GM18517 (cell line): ENCODE measurements around the gene COL15A1.

Experiments used
- ATAC-seq: cut with Tn5 transposase; IDR thresholded peaks from one replicate; pipeline ENCODE4 v1.9.1; 2021; ENCODE audit warnings: mild to moderate bottlenecking, moderate library complexity; ENCODE audit not compliant: unreplicated experiment

Gene COL15A1

GRCh38 chr9:98944057-98944733 is 488 bp downstream of the COL15A1 start:
- no peak for ATAC-seq

DNA sequence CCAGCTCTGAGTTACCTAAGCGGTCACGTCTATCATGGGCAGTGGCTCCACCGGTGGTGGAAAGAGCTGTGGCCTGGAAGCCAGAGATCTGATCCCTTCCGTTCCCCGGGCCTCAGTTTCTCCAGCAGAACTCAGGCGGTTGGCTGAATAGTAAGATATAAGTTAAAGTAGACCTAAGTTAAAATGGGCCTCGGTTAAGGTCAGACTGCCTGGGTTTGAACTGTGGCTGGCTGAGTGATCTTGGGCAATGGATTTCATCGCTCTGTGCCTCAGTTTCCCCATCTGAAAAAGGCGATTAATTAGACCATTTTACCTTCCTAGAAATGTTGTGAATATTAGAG is 997 bp downstream of the COL15A1 start:
- ATAC-seq, result no peak

GRCh38 chr9:98949565-98949964 is 5.9 kb downstream of the COL15A1 start:
- no peak for ATAC-seq

DNA sequence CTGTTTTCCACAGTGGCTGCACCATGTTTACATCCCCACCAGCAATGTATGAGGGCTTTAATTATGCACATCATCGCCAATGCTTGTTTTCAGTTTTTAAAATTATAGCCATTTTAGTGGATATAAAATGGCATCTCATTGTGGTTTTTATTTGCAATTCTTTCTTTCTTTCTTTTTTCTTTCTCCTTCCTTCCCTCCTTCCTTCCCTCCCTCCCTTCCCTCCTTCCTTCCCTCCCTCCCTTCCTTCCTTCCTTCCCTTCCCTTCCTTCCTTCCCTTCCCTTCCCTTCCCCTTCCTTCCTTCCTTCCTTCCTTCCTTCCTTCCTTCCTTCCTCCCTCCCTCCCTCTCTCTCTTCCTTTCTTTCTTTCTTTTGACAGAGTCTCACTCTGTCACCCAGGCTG is 6.6 kb downstream of the COL15A1 start:
- ATAC-seq, result no peak

- ATAC-seq, result no peak
These were observed 8.3 kb downstream of the COL15A1 start for GRCh38 chr9:98951967-98952366.

DNA sequence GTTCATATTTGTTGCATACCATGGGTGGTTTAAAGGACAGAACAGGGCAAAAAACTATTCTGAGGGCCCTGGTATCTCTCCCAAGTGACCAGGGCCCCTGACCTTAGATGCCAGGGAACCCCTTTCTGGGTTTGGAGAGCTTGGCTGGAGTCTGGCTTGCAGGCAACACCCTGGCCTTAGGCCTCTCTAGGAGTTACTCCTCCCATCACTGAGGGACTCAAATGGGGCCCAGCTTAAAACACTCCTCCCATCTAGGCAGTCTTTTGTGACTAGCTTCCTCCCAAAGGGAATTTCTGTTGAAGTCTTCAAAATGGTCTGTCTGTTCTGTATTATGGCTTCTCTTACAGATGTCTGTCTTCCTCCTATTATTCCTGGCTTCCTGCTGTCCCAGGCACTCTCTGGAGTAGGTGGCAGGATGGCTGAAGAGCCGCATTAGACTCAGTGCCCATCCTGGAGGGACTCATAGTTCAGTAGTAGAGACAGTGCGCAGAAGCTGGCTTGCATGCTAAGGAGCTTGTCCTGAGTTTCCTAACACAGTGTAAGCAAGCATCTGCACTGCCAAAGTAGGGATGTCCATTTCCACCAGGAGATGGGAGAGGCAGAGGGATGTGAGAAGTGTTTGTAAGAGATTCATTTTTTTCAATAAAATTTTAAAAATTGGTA is 10.0 kb downstream of the COL15A1 start:
- no peak for ATAC-seq

DNA sequence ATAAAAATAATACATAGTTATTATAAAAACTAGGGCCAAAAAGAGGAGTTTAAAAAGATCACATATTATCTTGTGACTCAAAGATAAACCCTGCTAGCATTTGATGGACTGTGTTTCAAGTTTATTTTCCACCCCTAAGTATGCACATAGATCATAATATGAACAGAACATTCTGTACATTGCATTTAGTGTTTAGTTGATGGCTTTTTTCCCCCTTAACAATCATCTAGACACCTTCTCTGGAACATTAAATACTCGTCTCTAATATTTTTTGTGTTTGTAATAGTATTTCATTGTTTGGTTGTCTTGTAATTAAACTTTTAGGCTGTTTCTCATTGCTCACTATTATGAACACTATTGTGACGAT is 10.5 kb downstream of the COL15A1 start:
- no peak for ATAC-seq

- ATAC-seq, result no peak
These were observed 11.6 kb downstream of the COL15A1 start for GRCh38 chr9:98955259-98955658.

DNA sequence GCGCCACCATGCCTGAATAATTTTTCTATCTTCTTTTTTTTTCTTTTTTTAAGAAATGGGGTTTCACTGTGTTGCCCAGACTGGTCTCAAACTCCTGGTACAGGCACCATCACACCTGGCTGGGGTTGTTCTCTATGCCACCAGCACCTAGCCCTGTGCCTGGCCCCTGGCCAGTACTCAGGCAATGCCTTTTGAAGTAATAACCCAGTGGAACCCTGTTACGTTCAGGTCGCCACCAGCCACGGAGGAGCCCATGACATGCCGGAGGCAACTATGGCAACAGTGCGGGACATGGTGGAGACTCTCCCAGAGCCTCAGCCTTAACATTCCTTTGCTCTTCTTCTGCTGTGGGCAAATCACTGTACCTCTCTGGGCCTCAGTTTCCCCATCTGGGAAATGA is 14.1 kb downstream of the COL15A1 start:
- ATAC-seq, result no peak

DNA sequence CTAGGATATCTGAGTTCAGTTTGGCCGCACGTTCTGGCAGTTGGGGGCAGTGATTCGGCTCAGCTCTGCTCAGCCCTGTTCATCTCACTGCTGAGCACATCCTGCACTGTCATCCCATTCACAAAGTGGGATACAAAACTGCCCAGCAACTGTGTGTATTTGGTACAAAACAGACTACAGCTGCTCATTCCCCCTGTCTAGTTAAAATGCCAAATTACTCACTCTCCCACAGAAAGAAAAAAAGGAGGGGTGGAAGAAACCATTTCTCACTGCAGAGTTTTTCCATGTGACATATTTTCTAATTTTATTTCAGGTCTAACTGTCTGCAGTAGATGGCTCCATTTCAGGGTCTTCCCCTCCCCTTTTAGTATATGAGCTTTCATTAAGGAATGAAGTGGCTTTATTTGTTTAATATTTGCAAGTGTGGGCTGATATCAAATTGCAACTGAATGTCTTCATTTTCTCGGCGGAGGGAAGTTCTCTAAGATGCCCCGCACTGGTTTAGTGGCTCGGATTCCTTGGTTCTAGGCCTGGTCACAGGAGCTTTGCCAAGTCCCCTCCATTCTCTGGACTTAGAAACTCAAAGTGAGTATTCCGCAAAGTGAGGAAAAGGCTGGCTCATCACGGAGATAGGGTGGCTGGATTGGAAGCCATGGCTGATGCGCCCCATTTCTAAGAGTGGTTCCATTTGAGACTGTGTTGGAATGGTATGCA is 14.7 kb downstream of the COL15A1 start:
- no peak for ATAC-seq

GRCh38 chr9:98960409-98960808 is 16.7 kb downstream of the COL15A1 start:
- no peak for ATAC-seq

DNA sequence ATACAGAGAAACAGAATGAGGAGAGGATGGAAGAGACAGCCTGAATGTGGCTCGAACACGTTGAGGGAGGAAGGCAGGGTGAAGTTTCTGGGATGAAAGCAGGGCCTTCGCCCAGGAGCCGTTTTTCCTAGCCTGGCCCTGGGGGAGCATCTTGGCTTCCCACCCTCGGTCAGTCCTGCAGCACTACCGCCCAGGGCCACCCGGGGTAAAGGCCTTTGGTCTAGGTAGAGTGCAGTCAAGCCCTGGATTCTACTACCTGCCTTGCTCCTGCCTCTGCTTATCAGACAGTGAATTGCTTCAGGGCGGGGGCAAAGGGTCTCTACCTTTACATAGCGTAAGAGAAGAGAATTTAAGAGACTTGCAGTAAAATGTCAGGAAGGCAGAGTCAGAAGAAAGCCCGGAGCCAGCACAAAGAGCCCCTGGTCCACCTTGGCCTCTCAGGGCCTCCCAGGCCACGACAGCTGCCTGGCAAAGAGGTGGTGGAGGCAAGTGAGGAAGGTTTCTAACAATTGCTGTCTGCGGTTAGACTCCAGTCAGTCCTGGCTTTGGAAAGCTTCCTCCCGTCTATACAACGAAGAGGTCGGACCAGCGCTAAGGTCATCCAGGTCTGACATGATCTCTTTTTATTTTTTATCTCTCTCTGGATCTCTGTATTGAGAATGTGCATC is 17.9 kb downstream of the COL15A1 start:
- no peak for ATAC-seq

DNA sequence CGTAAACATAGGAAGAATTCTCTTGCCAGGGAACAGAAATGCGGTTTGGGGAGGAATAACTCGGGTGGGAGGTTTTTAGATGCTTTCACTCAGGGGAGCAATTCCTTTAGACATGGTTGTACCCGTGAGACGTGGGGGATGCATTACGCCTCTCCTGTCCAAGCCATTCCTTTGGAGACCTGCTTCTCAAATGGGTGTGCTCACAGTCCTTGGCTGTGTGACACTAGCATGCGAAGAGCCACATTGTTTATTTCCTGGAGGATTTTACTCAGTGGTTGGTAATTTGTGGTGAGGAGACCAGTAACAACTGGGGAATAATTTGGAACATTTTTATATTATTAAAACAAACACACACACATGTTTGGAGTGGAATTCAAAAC is 18.5 kb downstream of the COL15A1 start:
- no peak for ATAC-seq

- ATAC-seq, result no peak
These were observed 19.2 kb downstream of the COL15A1 start for GRCh38 chr9:98962861-98963260.

DNA sequence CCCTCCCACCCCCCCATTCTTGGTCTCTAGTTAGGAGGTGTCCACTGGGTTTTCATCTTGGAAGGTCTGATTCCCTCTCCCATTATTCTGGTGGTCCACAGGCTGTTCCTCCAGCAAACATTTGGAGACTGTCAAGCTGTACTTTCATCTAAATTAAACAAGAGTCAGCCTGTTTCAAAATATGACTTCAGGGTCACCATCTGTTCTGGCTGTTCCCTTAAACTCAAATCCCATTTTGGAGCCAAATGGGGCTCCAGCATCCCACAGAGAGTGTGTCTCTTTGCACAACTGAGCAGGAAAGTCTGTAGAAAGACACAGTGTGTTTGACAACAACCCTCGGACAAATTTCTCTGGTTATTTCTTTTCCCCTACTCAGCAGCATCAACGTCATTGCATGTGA is 20.5 kb downstream of the COL15A1 start:
- ATAC-seq, result no peak

DNA sequence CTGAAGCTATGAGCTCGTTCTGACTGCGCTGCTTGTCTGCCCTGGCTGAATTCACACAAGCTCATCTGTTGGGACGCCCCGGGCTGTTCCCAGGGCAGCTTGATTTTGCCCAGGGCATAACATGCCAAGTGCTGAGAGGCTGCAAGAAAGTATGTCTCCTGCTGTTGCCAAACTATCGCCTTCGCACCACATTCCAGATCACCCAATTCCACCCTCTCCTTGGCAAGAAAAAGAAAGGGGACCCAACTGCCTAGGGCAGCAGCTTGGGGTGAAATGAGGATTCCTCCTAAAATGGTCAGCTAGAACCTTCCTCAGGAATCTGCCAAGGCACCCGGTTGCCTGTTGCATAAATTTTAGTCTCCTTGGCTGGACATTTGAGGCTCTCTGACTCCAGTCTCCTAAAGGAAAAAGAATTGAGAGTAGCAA is 21.2 kb downstream of the COL15A1 start:
- no peak for ATAC-seq

DNA sequence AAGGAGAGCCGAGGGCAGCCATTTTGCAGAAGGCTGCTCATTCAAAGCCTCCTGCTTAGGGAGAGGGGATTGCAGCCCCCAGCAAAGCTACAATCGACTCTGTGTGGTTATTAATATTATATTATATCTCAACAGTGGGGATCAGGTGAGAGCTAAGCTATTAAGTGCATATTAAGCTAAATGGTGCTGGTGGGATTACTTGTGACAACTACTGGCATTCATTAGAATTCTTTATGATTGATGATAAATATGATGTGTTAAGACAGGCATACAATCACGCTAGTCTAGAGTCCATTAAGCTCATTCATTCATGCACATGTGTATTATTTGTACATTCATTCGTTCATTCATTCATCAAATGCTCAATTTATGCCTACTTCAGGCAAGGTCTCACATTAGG is 23.0 kb downstream of the COL15A1 start:
- ATAC-seq, result no peak

DNA sequence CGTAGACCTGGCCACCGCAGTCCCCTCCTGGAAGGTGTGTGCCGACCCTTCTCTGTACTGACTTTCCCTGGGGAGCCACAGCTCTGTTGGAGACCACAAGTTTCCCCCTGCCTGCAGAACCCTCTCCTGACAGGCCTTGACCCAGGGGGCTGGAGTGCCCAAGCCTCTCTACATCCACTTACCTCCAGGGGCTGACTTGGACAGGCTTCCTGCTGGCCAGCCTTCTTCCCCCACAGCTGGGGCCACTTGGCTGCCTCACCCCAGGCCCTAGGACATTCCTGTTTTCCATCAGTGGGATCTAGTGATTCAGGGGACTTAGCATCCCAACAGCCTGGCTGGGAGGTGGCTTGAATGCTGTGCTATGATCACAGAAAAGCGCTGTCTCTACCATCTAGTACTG is 23.6 kb downstream of the COL15A1 start:
- ATAC-seq, result no peak

GRCh38 chr9:98967680-98968079 is 24.0 kb downstream of the COL15A1 start:
- no peak for ATAC-seq

DNA sequence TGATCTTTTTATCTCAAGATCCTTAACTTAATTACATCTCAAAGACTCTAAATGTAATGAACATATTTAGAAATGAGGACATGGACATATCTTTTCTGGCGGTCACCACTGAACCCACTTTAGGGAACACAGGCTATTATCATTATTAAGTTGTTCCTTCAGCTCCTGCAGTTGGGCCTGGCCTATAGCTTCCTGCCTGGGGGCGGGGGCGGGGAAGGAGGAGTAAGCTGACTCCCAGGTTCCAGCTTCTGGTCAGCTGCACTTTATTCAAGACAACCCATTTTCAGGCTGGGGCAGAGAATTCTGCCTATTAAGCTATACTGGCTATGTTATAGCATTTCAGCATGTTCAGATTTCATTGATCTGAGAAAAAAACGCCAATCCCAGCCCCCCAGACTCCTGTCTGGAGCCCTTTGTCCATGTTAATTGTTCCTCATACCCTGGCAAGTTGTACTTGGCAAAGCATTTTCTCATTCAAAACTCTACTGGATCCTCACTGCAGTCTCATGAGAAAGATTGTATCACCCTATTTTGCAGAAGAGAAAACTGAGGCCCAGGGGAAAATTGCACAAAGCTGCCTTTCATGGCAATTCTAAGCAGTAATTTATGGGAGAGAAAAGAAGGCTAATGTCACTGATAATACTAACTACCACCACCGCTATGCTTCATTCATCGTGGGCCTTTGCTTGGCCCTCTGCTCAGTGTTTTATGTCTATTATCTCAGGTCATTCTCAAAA is 25.1 kb downstream of the COL15A1 start:
- ATAC-seq, result no peak

- ATAC-seq, result no peak
These were observed 26.9 kb downstream of the COL15A1 start for GRCh38 chr9:98970532-98971041.
